Suprapubic skin (tissue), 4 donors: ENCODE data around the gene CFAP58.

Source experiments
- EP300 ChIP-seq: sonication (generic); formaldehyde crosslinking; IDR thresholded peaks from one replicate; pipeline ENCODE4 v1.6.1; 2017; ENCODE audit warnings: antibody characterized with exemption
- POLR2A ChIP-seq, 2 donors: fragments of 450-650 bp; IDR thresholded peaks; one replicate each; pipeline ENCODE4 v1.6.1; 2017; ENCODE audit warnings: antibody characterized with exemption in 2 of 2, mild to moderate bottlenecking in 2 of 2, moderate library complexity in 2 of 2
- POLR2AphosphoS5 ChIP-seq, 3 donors: sonication (generic); formaldehyde crosslinking; IDR thresholded peaks; one replicate each; pipeline ENCODE4 v1.6.1; 2017; ENCODE audit warnings: antibody characterized with exemption in 3 of 3
- TF ChIP-seq, protein P1 (sequence below), 2 donors: fragments of 200-600 bp in 1 of 2; fragments of 450-650 bp in 1 of 2; sonication (generic) in 1 of 2; IDR thresholded peaks; one replicate each; pipeline ENCODE4 v1.5.1; 2016 to 2019; ENCODE audit warnings: antibody characterized with exemption in 2 of 2, mild to moderate bottlenecking in 1 of 2, moderate library complexity in 1 of 2

DNA sequence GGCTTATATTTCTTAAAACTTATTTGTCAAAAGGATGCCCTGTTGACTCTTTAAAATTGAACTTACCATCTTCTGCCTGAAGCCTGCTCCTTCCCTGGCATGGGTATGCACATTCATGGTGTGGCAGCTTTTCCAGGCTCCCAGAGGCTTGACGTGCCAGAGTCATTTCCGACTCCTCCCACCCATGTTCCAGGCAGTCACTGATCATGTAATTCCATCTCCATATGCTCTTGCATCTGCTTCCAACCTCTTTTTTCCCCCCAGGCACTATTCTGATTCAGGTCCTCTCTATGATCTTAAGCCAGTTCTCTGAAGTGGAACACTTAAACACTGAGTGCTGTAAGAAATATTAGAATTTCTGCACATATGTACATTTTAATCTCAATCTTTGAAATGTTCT lies 82.2 kb downstream of the CFAP58 start:
- TF ChIP-seq, protein P1, sequence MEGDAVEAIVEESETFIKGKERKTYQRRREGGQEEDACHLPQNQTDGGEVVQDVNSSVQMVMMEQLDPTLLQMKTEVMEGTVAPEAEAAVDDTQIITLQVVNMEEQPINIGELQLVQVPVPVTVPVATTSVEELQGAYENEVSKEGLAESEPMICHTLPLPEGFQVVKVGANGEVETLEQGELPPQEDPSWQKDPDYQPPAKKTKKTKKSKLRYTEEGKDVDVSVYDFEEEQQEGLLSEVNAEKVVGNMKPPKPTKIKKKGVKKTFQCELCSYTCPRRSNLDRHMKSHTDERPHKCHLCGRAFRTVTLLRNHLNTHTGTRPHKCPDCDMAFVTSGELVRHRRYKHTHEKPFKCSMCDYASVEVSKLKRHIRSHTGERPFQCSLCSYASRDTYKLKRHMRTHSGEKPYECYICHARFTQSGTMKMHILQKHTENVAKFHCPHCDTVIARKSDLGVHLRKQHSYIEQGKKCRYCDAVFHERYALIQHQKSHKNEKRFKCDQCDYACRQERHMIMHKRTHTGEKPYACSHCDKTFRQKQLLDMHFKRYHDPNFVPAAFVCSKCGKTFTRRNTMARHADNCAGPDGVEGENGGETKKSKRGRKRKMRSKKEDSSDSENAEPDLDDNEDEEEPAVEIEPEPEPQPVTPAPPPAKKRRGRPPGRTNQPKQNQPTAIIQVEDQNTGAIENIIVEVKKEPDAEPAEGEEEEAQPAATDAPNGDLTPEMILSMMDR (IDR thresholded peaks at IDR 0.05), result no peak
- TF ChIP-seq EP300 (no peak), POLR2AphosphoS5 (IDR thresholded peaks at IDR 0.05) (no peak), POLR2A (IDR thresholded peaks at IDR 0.05) (no peak)
